Inferior parietal cortex (tissue), 1 donor: Measurements from ENCODE around the gene PRDM16.

ENCODE experiments used
- DNase-seq: peaks from one replicate; pipeline ENCODE4 v3.0.0-alpha.2; 2016; ENCODE audit errors: extremely low spot score

The PRDM16 gene

DNA sequence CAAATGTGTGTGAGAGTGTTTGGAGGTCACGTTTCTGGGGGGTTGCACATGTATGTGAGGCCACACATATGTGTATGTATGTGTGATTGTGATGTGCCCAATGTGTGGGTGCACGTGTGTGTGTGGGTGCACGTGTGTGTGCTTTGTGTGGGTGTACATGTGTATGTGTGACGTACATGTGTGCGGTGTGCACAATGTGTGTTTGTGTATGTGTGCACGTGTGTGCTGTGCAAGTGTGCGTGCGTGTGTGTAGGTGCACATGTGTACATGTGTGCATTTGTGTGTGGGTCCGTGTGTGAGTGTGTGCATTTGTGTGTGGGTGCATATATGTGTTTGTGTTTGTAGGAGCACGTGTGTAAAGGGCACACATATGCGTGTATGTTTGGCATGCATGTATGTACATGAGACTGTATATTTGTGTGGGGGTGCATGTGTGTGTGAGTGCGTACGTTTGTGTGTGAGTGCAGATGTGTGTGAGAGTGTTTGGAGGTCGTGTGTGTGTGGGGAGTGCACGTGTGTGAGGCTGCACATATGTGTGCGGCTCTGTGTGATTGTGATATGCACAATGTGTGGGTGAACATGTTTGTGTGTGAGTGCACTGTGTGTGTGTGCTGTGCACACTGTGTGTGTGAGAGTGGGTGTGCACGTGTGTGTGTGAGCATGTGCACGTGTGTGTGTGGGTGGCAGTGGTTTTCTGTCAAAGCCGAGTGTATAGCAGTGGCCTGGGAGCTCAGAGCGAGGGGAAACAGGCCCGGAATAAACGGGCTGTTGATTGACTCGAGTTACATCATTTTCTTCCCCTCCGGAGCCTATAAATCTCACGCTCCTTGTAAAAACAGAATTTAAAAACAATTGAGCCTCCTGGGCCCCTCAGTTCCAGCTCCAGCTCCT lies 252.8 kb downstream of the PRDM16 start:
- no peak for DNase-seq

DNA sequence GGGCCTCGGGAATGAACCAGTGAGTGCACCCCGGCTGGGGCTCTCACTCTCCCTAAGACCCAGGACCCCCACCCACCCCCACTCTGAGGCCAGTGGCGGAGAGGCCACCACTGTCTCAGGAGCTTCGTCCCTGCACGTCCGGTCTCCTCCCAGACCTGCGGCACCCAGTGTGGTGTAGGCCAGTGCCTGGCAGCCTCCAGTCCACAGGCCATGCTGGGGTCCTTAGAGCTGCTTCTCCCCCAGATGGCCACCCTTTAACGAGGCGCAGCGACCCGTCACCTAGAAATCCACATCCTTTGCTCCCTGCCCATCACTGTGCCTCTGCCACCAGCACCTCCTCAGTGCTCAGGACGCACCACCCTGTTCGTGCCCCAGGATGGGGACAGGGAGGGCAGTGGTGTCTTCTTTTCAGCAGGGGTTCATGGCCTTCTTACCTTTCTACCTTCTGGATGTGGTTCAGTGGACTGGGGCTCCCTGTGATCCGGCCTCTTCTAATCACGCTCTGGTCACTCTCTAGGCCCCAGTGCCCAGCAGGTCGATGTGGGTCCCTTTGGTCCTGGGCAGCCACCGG lies 253.5 kb downstream of the PRDM16 start:
- no peak for DNase-seq

- DNase-seq = no peak
Measured at GRCh38 chr1:3323021-3323795, 254.2 kb downstream of the PRDM16 start.

DNA sequence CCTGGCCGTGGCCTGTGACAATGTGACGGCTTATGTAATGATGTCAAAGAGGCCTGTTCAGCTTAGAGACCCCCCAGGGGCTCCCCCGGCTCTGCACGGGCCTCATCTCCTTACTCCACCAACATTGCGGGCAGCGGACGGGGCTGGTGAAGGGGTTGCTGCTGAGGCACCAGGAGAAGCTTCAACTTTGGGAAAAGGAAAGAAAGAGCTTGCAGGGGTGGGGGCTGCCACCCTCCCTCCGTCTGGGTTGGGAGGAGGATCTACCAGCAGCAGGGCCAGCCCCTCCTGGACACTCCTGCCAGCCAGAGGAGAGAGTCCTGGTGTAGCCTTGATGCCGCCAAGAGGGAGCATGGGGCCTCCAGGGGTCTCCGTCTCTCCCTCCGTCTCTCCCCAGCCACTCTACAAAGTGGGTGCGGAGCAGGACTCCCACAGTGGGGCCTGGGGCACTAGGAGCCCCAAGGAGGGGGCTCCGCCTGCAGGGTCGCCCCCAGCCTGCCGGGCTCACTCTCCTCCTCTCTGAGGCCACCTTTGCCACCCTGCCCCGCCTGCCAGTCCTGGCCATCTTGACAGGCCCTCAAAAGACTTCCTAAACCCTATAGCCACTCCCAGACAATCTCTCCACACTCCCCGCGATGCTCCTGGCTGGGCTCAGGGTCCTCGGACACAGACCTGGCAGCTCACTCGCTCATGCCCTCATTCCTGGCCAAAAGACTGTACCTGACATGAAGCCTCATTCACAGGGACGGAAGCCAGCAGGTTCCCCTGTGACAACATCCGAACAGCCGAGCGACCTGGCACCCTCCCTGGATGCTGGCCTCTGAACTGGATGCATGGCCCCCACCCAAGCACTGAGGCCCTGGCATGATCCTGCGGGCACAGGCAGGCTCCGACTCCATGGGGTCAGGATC lies 255.0 kb downstream of the PRDM16 start:
- DNase-seq = no peak

DNA sequence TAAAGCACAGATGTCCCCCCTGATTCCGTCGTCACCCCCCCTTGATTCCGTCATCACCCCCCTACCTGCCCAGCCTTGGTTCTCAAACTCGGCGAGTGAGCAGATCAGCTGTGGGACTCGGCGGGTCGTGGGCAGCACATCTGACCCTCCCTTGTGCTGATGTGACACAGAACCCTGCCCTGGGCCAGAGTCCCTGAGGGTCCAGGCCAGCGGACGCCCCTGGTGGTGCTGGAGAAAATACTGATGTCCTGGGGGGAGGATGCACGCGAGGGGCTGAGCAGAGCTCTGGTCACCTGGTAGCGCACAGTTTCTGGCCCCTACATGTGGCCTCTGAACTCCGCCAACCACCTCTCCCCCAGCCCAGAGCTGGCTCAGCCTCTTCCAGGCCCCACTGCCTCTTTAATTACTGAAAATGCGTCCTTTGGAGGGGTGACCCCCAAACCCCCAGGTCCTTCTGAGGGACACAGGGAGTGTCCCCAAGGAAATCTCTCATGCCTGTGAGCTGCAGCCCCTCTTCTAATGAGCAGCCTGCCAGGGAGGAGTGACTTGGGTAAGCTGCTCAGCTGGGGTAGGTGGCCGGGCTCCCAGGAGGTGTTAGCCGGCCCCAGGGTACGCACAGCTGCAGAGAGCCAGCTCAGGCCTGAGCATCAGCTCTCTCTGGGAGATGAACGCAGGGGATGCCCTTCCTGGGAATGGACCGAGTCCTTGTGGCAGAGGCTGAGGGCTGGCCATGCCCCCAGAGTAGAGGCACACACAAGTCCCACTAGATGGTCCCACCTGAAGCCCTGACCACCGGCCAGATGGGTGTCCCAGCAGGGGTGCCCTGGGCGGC lies 255.9 kb downstream of the PRDM16 start:
- no peak for DNase-seq

- DNase-seq = no peak
Measured at GRCh38 chr1:3326516-3327388, 257.7 kb downstream of the PRDM16 start.

GRCh38 chr1:3327389-3327702 lies 258.3 kb downstream of the PRDM16 start:
- DNase-seq = no peak

GRCh38 chr1:3327936-3328590 lies 259.1 kb downstream of the PRDM16 start:
- DNase-seq = no peak

DNA sequence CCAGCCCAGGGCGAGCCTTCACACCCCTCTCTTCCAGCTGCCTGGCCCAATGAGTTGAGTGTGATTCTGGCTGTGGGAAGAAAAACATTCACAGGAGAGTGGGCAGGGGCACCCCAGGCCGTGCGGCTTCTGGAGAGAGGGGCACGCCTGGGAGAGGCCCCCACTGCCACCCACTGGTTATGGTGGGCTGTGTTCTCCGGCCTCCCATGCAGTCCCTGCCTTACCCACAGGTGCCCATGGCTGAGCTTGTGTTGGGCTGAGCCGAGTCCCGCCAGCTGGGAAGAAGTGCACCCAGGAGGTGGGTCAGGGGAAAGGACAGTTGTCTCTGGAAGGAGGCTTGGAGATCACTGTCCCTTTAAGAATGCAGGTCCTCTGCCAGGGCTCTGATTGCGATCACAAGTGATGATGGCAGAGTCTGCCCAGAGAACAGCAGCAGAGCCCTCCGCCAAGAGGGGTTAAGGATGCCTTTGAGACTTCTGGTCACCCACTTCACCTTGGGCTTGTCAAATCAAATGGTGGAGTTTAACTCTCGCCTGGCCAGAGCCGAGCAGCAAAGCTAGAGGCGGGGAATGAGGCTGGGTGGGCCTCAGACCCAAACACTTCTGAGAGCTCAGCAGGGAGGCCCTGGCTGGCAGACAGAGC lies 260.8 kb downstream of the PRDM16 start:
- no peak for DNase-seq

DNA sequence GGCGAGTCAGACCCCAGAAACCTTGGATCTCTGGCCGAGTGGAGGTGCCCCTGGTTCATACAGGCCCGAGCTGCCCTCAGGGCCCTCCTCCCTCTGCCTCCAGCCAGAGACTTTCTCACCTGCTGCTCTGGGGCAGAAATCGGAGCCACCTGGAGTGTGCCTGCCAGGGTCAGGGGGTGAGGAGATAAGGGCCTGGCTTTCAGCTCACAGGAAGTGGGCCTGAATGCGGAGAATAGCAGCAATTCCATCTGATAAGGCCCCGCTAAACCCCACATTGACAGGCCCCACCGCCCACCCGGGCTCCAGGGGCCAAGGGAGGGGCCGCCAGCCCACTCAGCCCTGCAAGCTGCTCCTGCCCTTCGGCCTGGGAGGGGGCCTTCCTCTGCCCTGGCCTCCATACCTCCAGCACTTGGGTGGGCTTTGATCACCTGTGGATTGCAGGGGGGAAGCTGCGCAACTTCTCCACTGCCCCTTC lies 261.8 kb downstream of the PRDM16 start:
- no peak for DNase-seq

- DNase-seq = no peak
Measured at GRCh38 chr1:3331564-3331963, 262.6 kb downstream of the PRDM16 start.

GRCh38 chr1:3332043-3332442 lies 263.0 kb downstream of the PRDM16 start:
- no peak for DNase-seq

- DNase-seq = no peak
Measured at GRCh38 chr1:3332662-3333061, 263.7 kb downstream of the PRDM16 start.

DNA sequence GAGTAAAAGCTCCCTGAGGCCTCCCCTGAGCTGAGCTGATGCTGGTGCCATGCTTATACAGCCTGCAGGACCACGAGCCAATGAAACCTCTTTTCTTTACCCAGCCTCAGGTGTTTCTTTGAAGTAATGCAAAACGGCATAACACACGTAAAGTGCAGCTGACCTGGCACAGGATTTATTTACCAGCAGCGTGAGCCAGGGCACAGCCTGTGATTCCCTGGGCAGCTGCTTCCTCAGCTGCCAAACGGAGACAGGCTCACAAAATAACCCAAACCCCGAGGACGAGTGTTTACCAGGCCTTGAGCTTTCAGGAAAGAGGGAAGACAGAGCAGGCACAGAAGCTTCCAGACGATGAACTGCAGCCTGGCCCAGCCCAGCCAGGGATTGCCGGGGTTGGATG lies 264.9 kb downstream of the PRDM16 start:
- no peak for DNase-seq

GRCh38 chr1:3334366-3334765 lies 265.4 kb downstream of the PRDM16 start:
- DNase-seq = no peak

DNA sequence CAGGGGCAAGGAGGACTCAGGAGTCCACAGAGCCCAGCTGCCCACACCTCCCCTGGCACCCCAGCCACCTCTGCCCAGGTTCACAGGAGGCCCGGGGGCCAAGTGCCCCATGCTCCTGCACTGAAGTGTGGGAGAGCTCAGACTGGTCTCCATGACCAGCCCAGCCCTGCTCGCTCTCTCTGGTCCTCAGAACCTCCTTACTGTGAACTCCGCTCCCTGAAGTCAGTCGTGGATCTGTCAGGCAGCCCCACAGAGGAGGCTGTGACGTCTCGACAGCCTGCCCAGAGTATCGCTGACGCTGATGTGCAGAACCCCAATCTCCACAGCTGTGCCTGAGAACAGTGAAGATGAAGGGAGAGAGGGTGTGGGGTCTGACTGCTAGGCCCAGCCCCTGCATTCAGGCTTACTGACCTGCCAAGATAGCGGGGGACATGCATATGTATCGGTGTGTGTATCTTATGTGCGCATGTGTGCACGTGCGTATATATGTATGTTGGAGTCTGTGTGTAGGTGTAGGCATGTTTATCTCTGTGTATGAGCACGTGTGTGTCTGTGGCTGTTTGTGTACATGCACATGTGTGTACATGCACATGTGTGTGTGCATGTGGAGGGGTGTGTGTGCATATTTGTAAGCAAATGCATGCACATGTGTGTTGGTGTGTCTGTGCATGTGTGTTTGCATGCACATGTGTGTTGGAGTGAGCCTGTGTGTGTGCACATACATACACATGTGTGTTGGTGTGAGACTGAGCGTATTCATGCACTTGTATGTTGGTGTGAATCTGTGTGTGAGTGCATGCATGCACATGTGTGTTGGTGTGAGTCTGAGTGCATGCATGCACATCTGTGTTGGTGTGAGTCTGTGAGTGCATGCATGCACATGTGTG lies 267.0 kb downstream of the PRDM16 start:
- no peak for DNase-seq
